Measurements from ENCODE around the gene SPATA2L.

Gene SPATA2L

GRCh38 chr16:89729293-89729692, 27.8 kb upstream of the SPATA2L start:
- DNase-seq (ENCODE audit: low read depth): no peak

- DNase-seq (ENCODE audit: low read depth): no peak
Observed at GRCh38 chr16:89727406-89728120, 26.1 kb upstream of the SPATA2L start.

- peak; percentile 68 for DNase-seq (ENCODE audit: low read depth)
Observed at GRCh38 chr16:89723279-89724250, 22.1 kb upstream of the SPATA2L start.

GRCh38 chr16:89722392-89723278, 21.1 kb upstream of the SPATA2L start:
- no peak for DNase-seq (ENCODE audit: low read depth)

GRCh38 chr16:89721546-89722391, 20.3 kb upstream of the SPATA2L start:
- DNase-seq (ENCODE audit: low read depth): peak; percentile 84

GRCh38 chr16:89720813-89721545, 19.5 kb upstream of the SPATA2L start, which contains the start of the genes VPS9D1 and ZNF276:
VPS9D1 (minus strand) TSS chr16:89720898; CDS start chr16:89720861, 37 bp downstream.
ZNF276 (plus strand) TSS chr16:89721537; CDS start chr16:89721641, 104 bp downstream.
- peak; percentile 78 for DNase-seq (ENCODE audit: low read depth)

GRCh38 chr16:89720551-89720812, 19.0 kb upstream of the SPATA2L start:
- no peak for DNase-seq (ENCODE audit: low read depth)

- no peak for DNase-seq (ENCODE audit: low read depth)
Observed at GRCh38 chr16:89717688-89718505, 16.4 kb upstream of the SPATA2L start.

- DNase-seq (ENCODE audit: low read depth): no peak
Observed at GRCh38 chr16:89716916-89717687, 15.6 kb upstream of the SPATA2L start.

- no peak for DNase-seq (ENCODE audit: low read depth)
Observed at GRCh38 chr16:89716493-89716892, 15.0 kb upstream of the SPATA2L start.

- DNase-seq (ENCODE audit: low read depth): no peak
Observed at GRCh38 chr16:89712274-89712781, 10.8 kb upstream of the SPATA2L start.

- DNase-seq (ENCODE audit: low read depth): peak; percentile 69
Observed at GRCh38 chr16:89711601-89712273, 10.2 kb upstream of the SPATA2L start.

GRCh38 chr16:89710709-89711564, 9.4 kb upstream of the SPATA2L start:
- no peak for DNase-seq (ENCODE audit: low read depth)

GRCh38 chr16:89709716-89710432, 8.4 kb upstream of the SPATA2L start:
- DNase-seq (ENCODE audit: low read depth): no peak

- DNase-seq (ENCODE audit: low read depth): no peak
Observed at GRCh38 chr16:89709166-89709565, 7.7 kb upstream of the SPATA2L start.

GRCh38 chr16:89708481-89708931, 7.0 kb upstream of the SPATA2L start:
- DNase-seq (ENCODE audit: low read depth): no peak

All from stimulated activated CD8-positive, alpha-beta memory T cell treated with anti-CD3 and anti-CD28 coated beads, Interleukin-4, amount 100 ng/mL, for 24 hours (primary cell).